Lower leg skin (tissue), 4 donors: ENCODE results near the gene SPAG8. TPM values are rescaled to one million over a fixed set of nuclear protein-coding genes. Genes with fewer than 3 reads are reported as not detected.
A peak's percentile ranks its signal among the peaks of the same experiment; 100 is the strongest.

Experiments
- DNase-seq, 2 donors: peaks; one replicate each; pipeline ENCODE4 v3.0.0-alpha.2; 2019; ENCODE audit warnings: low spot score in 2 of 2
- H3K4me3 ChIP-seq: fragments of 200-600 bp; sonication (generic); 2 replicates; pipeline ENCODE4 v1.5.1; 2017; ENCODE audit warnings: mild to moderate bottlenecking, low read depth; ENCODE audit not compliant: poor library complexity, severe bottlenecking
- POLR2A ChIP-seq, 2 donors: fragments of 450-650 bp; IDR thresholded peaks; one replicate each; pipeline ENCODE4 v1.6.1; 2016 to 2017; ENCODE audit warnings: antibody characterized with exemption in 2 of 2, mild to moderate bottlenecking in 1 of 2, moderate library complexity in 1 of 2
- WGBS, 2 donors: methylation state at CpG; one replicate each; pipeline ENCODE4 v1.1.5; 2018; 5-methylcytosine and 5-hydroxymethylcytosine counted together
- intact Hi-C: fragments of 100-400 bp; cut with DNase I; formaldehyde crosslinking; loops from one replicate; pipeline ENCODE4 v1.15.0; 2023; ENCODE audit warnings: low total_unique reads
- total RNA-seq, 4 donors: library from RNA; depleted of rRNA; stranded (reverse); fragments of >200 nt; gene quantifications; one replicate each; pipeline ENCODE4 v1.1.0, GENCODE V29; 2016
- TF ChIP-seq, protein P1 (sequence below), 3 donors: fragments of 450-650 bp; IDR thresholded peaks; one replicate each; pipeline ENCODE4 v1.5.1; 2016; ENCODE audit warnings: antibody characterized with exemption in 3 of 3, mild to moderate bottlenecking in 3 of 3, moderate library complexity in 2 of 3

Gene SPAG8
- total RNA-seq, 4 donors from 2014 or later = 0.29 to 0.42 TPM; not detected in 2

DNA sequence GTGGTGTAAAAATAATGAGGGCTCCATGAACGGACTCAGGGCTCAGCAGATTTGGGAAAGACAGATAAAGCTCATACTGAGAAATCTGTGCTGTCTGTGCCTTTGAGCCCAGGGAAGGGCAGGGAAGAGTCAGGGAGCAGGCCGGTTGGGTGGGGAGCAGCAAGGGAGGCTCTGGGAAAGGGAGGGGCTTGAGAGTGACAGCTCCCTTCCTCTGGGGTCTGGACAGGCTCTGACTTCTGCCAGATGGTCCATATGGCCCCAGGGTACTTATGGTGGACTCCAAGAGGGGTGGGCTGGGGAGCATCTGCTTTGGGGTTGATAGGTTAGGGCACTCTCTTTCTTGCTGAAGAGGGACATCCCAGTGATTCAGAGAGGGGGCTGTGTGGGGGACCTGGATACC, 18.6 kb downstream of the SPAG8 start:
- intact Hi-C loops = loop anchor here (5.0 kb wide), 2 partner anchors 89 to 154 kb away; no protein-coding TSS in a partner anchor
- TF ChIP-seq POLR2A (IDR thresholded peaks at IDR 0.05) = no peak
- TF ChIP-seq, protein P1, sequence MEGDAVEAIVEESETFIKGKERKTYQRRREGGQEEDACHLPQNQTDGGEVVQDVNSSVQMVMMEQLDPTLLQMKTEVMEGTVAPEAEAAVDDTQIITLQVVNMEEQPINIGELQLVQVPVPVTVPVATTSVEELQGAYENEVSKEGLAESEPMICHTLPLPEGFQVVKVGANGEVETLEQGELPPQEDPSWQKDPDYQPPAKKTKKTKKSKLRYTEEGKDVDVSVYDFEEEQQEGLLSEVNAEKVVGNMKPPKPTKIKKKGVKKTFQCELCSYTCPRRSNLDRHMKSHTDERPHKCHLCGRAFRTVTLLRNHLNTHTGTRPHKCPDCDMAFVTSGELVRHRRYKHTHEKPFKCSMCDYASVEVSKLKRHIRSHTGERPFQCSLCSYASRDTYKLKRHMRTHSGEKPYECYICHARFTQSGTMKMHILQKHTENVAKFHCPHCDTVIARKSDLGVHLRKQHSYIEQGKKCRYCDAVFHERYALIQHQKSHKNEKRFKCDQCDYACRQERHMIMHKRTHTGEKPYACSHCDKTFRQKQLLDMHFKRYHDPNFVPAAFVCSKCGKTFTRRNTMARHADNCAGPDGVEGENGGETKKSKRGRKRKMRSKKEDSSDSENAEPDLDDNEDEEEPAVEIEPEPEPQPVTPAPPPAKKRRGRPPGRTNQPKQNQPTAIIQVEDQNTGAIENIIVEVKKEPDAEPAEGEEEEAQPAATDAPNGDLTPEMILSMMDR (IDR thresholded peaks at IDR 0.05) = no peak
- no peak overlapping the region for H3K4me3 ChIP-seq
- 65 to 67% methylated on average over 2 of the region's 2 CpGs for WGBS, 2 donors
- DNase-seq = no peak

DNA sequence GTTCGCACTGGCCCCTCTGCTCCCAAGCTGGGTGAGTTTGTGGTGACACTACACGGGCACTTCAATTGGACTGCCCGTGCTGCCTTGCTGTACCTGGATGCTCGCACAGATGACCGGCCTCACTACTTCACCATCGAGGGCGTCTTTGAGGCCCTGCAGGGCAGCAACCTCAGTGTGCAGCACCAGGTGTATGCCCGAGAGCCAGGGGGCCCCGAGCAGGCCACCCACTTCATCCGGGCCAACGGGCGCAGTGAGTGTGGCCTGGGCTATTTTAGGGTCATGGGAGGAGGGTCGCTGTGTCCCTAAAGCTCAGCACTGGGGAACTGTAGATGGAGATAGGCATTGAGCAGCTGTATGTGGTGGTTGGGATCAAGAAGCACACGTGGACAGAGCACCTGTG, 19.2 kb downstream of the SPAG8 start:
- no peak for TF ChIP-seq POLR2A (IDR thresholded peaks at IDR 0.05)
- TF ChIP-seq, protein P1 (IDR thresholded peaks at IDR 0.05) = no peak
- H3K4me3 ChIP-seq = no peak overlapping the region
- 83 to 86% methylated on average over 14 of the region's 14 CpGs for WGBS, 2 donors
- DNase-seq = no peak
- intact Hi-C loops = loop anchor here (5.0 kb wide), 2 partner anchors 89 to 154 kb away; no protein-coding TSS in a partner anchor

DNA sequence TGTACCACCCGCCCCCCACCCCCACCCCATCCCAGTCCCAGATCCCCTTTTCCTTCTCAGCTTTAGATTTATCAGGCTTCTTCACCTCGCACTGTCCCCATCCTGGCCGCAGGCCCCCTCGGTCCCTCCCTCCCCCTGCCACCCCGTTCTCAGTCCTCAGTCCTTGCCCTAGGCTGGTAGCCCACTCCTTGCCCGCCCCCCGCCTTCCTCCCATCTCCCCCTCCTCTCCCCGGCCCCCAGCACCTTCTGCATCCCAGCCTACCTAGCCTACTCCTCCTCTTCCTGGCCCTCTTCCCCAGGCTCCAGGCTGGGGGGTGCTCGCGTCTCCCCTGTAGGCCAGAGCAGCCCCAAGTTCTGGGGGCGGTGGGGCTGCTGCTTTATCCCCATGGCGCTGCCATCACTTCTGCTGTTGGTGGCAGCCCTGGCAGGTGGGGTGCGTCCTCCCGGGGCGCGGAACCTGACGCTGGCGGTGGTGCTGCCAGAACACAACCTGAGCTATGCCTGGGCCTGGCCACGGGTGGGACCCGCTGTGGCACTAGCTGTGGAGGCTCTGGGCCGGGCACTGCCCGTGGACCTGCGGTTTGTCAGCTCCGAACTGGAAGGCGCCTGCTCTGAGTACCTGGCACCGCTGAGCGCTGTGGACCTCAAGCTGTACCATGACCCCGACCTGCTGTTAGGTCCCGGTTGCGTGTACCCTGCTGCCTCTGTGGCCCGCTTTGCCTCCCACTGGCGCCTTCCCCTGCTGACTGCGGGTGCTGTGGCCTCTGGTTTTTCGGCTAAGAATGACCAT, 19.8 kb downstream of the SPAG8 start:
- no peak for DNase-seq
- intact Hi-C loops = loop anchor here (5.0 kb wide), 2 partner anchors 90 to 155 kb away; no protein-coding TSS in a partner anchor
- no peak overlapping the region for H3K4me3 ChIP-seq
- WGBS, 2 donors = 70 to 78% methylated on average over 23 to 26 of the region's 34 CpGs
- TF ChIP-seq, protein P1 (IDR thresholded peaks at IDR 0.05) = no peak
- TF ChIP-seq POLR2A (IDR thresholded peaks at IDR 0.05) = no peak

- DNase-seq = peak in 1 of 2 donors; percentile 88
- no peak for TF ChIP-seq POLR2A (IDR thresholded peaks at IDR 0.05)
- TF ChIP-seq, protein P1 (IDR thresholded peaks at IDR 0.05) = no peak
- intact Hi-C loops = loop anchor here (5.0 kb wide), 2 partner anchors 91 to 156 kb away; no protein-coding TSS in a partner anchor
- no peak within 1 kb of the TSS for H3K4me3 ChIP-seq
- 4 to 21% methylated on average over 26 to 56 of the region's 64 CpGs for WGBS, 2 donors
These were observed 20.7 kb downstream of the SPAG8 start, which contains the start of gene NPR2 for GRCh38 chr9:35791297-35791921. Gene NPR2 (plus strand): TSS chr9:35791591. CDS start chr9:35792409, 818 bp downstream.

DNA sequence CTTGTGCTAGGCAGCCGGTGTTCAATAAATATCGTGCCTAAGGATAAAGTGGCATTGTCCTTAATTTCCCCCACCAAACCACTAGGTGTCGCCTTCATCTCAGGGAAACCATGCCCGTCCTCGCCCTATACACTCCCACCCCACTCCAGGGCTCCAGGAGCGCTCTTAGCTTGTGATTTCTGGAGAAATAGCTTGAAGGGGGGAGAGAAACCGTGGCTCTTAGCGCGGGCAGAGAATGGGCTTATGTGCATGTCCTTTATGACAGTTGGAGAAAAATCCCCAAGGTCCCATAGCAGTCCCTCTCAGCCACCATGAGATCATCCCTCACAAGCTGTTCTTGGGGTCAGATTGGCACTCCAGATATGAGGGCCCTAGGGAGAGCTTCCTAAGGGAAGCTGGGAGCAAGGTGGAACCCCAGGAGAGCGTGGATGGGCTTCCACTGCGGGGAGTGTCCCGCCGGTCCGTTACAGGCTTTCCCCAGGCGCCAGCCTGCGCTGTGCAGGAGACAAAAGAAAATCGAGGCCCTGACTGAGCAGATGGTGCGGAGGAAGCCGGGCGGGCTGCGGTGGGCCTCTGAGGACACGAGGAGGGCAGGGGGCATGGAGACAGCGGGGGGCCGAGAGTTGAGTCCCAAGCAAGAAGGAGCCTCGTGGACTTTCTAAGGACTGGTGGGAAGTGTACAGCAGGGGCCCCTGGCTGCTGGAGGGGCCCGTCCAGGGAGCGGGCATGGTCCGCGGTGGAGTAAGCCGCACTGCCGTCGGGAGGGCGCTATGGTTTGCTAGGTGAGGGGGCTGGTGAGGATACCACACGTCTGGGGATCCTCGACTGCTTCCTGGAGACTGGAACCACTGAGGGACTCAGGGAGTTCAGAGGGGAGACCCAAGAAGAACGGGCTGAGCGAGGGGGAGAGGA, 21.4 kb downstream of the SPAG8 start:
- intact Hi-C loops = loop anchor here (5.0 kb wide), 2 partner anchors 92 to 157 kb away; no protein-coding TSS in a partner anchor
- TF ChIP-seq, protein P1 (IDR thresholded peaks at IDR 0.05) = peak in 1 of 3 donors; percentile 68
- TF ChIP-seq POLR2A (IDR thresholded peaks at IDR 0.05) = no peak
- DNase-seq = peak; percentile 65 to 93
- WGBS, 2 donors = 33 to 37% methylated on average over 37 of the region's 37 CpGs
- H3K4me3 ChIP-seq = no peak overlapping the region
